A673 (cell line): Measurements from ENCODE around the gene TMEM17. TPM values are rescaled to one million over a fixed set of nuclear protein-coding genes. Genes with fewer than 3 reads are reported as not detected.

Experiments
- BruUV-seq: library from RNA; stranded (reverse); fragments of 400-500 nt; replicated peaks from 2 replicates; lab custom pipeline; 2021; lab: Mats Ljungman, UMichigan
- CTCF ChIA-PET: fragments of 300-600 bp; sonication (Branson Sonifier 250); formaldehyde crosslinking; loops from one replicate; lab custom pipeline; 2022; ENCODE audit warnings: antibody characterized with exemption; lab: Charles Lee
- POLR2A ChIA-PET: fragments of 300-600 bp; sonication (Branson Sonifier 250); formaldehyde crosslinking; loops from one replicate; lab custom pipeline; 2022; ENCODE audit warnings: antibody characterized with exemption; ENCODE audit not compliant: low non-redundant PET; lab: Charles Lee
- DNase-seq: peaks from one replicate; pipeline ENCODE4 v3.0.0-alpha.2; 2015; ENCODE audit warnings: low spot score
- H3K27ac ChIP-seq: fragments of 200-600 bp; sonication (generic); 2 replicates; pipeline ENCODE4 v1.5.1; 2016; ENCODE audit warnings: mixed run types, low read depth, mild to moderate bottlenecking, mixed read lengths, antibody characterized with exemption, low read length; ENCODE audit not compliant: poor library complexity, severe bottlenecking
- H3K27me3 ChIP-seq: fragments of 200-600 bp; sonication (generic); replicated peaks from 2 replicates; pipeline ENCODE4 v1.6.1; 2017; ENCODE audit warnings: mixed run types, low read depth, mild to moderate bottlenecking, mixed read lengths, antibody characterized with exemption, low read length; ENCODE audit not compliant: insufficient read depth, poor library complexity
- H3K36me3 ChIP-seq: fragments of 200-600 bp; sonication (generic); 2 replicates; pipeline ENCODE4 v1.6.1; 2016; ENCODE audit warnings: mixed run types, mild to moderate bottlenecking, mixed read lengths, antibody characterized with exemption, low read length; ENCODE audit not compliant: insufficient read depth, poor library complexity, severe bottlenecking
- H3K4me1 ChIP-seq: fragments of 200-600 bp; sonication (generic); 2 replicates; pipeline ENCODE4 v1.6.1; 2017; ENCODE audit warnings: mixed run types, mild to moderate bottlenecking, mixed read lengths, antibody characterized with exemption, low read length; ENCODE audit not compliant: insufficient read depth, poor library complexity, severe bottlenecking
- H3K4me3 ChIP-seq: fragments of 200-600 bp; sonication (generic); 2 replicates; pipeline ENCODE4 v1.5.1; 2016; ENCODE audit warnings: low read depth, mixed run types, mild to moderate bottlenecking, mixed read lengths, low read length; ENCODE audit not compliant: poor library complexity, severe bottlenecking
- H3K9me3 ChIP-seq: fragments of 200-600 bp; sonication (generic); 2 replicates; pipeline ENCODE4 v1.6.1; 2016; ENCODE audit warnings: mixed run types, low read depth, mild to moderate bottlenecking, mixed read lengths, antibody characterized with exemption, low read length; ENCODE audit not compliant: poor library complexity, severe bottlenecking
- CTCF ChIP-seq: fragments of 300-800, 200-600 bp; sonication (generic); conservative IDR thresholded peaks from 2 replicates; pipeline ENCODE4 v1.5.1; 2017; ENCODE audit warnings: low read depth, mild to moderate bottlenecking, antibody characterized with exemption, low read length, moderate library complexity, mixed read lengths
- EZH2 ChIP-seq: fragments of 200-600 bp; sonication (generic); IDR thresholded peaks from 2 replicates; pipeline ENCODE4 v1.6.1; 2017; ENCODE audit warnings: borderline replicate concordance, low read depth, mild to moderate bottlenecking, mixed read lengths, antibody characterized with exemption, low read length; ENCODE audit not compliant: poor library complexity, severe bottlenecking
- intact Hi-C: fragments of 100-400 bp; cut with micrococcal nuclease; formaldehyde crosslinking; loops from one replicate; pipeline ENCODE4 v1.10.0; 2022; ENCODE audit not compliant: unreplicated experiment
- total RNA-seq: library from RNA; stranded (reverse); gene quantifications from 2 replicates; pipeline ENCODE4 v1.2.3, GENCODE V29; 2021

TMEM17 gene
- total RNA-seq, 1 experiment from 2014 or later: 1.5 TPM

DNA sequence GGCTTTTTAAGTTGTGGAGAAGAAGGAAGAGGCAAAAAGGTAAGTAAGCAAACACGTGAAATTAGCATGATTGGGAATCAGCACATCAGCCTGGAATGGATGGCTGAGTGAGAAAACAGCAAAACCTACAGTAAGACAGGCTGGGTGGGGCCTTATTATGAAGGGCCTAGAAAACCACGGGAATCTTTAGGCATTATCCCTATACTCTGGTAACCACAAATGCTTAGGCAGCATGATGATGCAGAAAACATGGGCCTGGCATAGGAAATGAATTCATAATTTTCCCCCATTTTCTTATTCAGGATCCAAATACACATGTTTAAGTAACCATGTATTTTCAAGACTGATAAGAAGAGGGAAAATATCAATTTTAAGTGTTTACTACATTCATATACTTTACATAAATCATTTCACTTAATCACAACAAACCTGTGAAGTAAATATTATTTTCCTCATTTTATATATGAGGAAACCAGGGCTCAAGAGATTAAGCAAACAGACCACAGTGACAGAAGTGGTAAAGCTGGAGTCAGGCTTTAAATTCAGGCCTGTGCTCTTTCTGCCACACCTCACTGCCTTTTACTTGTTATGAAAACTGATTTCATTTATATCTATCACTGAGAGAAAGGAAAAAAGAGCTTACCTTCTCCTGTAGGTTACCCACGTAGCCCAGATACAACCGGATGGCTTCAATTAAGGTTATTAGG, 4.0 kb downstream of the TMEM17 start:
- no peaks in the 10 kb centered on the region for H3K9me3 ChIP-seq
- TF ChIP-seq EZH2 (no peak), CTCF (no peak)
- POLR2A ChIA-PET: no interaction called here
- H3K27me3 ChIP-seq: no peaks in the 10 kb centered on the region
- no peak overlapping the region for H3K4me3 ChIP-seq
- no peaks in the 10 kb centered on the region for H3K36me3 ChIP-seq
- no TSS peak for BruUV-seq
- CTCF ChIA-PET: no interaction called here
- no peaks in the 10 kb centered on the region for H3K4me1 ChIP-seq
- intact Hi-C loops: no loop called here
- no peak for DNase-seq
- H3K27ac ChIP-seq: no peak overlapping the region

GRCh38 chr2:62501069-62501468, 4.9 kb downstream of the TMEM17 start:
- ChIA-PET POLR2A (no interaction called here), CTCF (no interaction called here)
- H3K27ac ChIP-seq: no peak overlapping the region
- TF ChIP-seq EZH2: no peak
- no peak for TF ChIP-seq CTCF
- no peak overlapping the region for H3K4me3 ChIP-seq
- intact Hi-C loops: no loop called here
- BruUV-seq: no TSS peak
- no peak for DNase-seq
- no peaks in the 10 kb centered on the region for H3K27me3 ChIP-seq
- no peaks in the 10 kb centered on the region for H3K36me3 ChIP-seq
- no peaks in the 10 kb centered on the region for H3K9me3 ChIP-seq
- H3K4me1 ChIP-seq: no peaks in the 10 kb centered on the region

GRCh38 chr2:62499430-62500060, 6.5 kb downstream of the TMEM17 start:
- intact Hi-C loops: no loop called here
- no peak for DNase-seq
- BruUV-seq: no TSS peak
- H3K9me3 ChIP-seq: no peaks in the 10 kb centered on the region
- no peak for TF ChIP-seq EZH2
- TF ChIP-seq CTCF: no peak
- no peak overlapping the region for H3K4me3 ChIP-seq
- no peaks in the 10 kb centered on the region for H3K36me3 ChIP-seq
- POLR2A ChIA-PET: no interaction called here
- H3K27ac ChIP-seq: no peak overlapping the region
- H3K27me3 ChIP-seq: no peaks in the 10 kb centered on the region
- H3K4me1 ChIP-seq: no peaks in the 10 kb centered on the region
- CTCF ChIA-PET: no interaction called here
